Measurements from ENCODE around the gene FCHO1.
A peak's percentile ranks its signal among the peaks of the same experiment; 100 is the strongest.
"Not testable (repeated sequence)": the region's sequence is repeated elsewhere in the genome, so short reads cannot be mapped to it uniquely, and the experiment has no call there.

The FCHO1 gene

DNA sequence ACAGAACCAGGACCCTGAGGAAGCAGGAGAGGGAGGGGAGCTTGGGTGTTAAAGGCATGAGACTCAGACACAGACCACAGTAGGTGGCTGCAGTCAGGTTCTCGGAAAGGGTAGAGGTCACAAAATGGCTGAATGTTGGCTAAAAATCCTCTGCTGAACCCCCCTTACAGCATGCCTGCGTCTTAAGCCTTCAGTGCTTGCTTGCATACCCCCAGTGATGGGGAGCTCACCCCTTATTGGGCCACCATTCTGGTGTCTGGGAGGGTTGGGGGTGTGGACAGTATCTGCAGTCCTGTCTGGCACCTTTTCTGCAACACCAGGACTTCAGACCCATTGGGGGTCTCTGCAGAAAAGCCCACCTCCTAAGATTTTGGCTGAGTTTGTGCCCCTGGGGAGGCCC lies 29.5 kb downstream of the FCHO1 start:
- no peak for DNase-seq (ENCODE audit: low read depth)
- TF ChIP-seq CTCF (IDR thresholded peaks at IDR 0.05; ENCODE audit: low read length, missing control alignments), result no peak
- no peak overlapping the region for H3K4me3 ChIP-seq (replicated peaks; ENCODE audit: low read depth, low read length)

- not testable (repeated sequence) for H3K4me3 ChIP-seq (replicated peaks; ENCODE audit: low read depth, low read length); DNase-seq (ENCODE audit: low read depth)
Measured at GRCh38 chr19:17783721-17784120, 32.4 kb downstream of the FCHO1 start.

GRCh38 chr19:17784201-17785008 lies 33.1 kb downstream of the FCHO1 start:
- H3K4me3 ChIP-seq (replicated peaks; ENCODE audit: low read depth, low read length), result no peak overlapping the region
- DNase-seq (ENCODE audit: low read depth), result peak; percentile 72
- TF ChIP-seq CTCF (IDR thresholded peaks at IDR 0.05; ENCODE audit: low read length, missing control alignments), result peak; percentile 87

DNA sequence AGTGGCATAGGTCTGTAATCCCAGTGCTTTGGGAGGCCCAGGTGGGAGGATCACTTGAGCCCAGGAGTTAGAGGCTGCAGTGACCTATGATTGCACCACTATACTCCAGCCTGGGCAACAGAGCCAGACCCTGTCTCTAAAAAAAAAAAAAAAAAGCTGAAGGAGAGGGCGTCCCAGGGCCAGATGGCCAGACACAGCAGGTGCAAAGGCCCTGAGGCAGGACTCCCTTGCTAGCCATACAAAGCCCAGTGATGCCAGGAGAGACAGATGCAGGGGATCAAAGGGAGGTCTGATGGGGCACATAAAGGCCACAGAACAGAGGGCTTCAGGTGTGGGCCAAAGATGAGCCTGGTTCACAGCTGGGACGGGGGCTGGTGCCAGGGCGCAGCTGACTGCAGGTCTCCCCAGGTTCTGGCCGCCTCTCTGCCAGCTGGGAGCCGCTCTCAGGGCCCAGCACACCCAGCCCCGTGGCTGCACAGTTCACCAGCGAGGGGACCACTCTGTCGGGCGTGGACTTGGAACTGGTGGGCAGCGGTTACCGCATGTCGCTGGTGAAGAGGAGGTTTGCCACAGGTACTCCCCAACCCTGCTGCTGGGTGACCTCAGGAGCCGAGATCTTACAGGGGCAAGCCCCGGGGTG lies 36.1 kb downstream of the FCHO1 start:
- DNase-seq (ENCODE audit: low read depth), result no peak
- no peak overlapping the region for H3K4me3 ChIP-seq (replicated peaks; ENCODE audit: low read depth, low read length)
- no peak for TF ChIP-seq CTCF (IDR thresholded peaks at IDR 0.05; ENCODE audit: low read length, missing control alignments)

DNA sequence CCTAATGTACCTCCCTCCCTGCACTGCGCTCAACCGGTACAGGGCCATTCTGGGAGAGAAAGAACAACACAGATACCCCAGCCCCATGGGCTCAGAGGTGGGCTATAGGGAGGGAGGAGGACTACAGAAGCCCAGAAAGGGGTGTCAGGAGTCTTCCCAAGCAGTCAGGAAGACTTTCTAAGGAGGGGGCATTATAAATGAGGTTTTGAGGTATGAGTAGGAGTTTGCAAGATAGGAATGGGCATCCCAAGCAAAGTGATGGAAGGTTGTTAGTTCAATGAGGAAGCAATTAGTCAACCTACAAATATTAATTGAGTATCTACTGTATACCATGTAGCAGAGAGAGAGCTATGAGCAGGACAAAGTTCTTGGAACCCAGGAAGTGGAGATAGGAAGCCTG lies 37.4 kb downstream of the FCHO1 start:
- DNase-seq (ENCODE audit: low read depth), result no peak
- H3K4me3 ChIP-seq (replicated peaks; ENCODE audit: low read depth, low read length), result no peak overlapping the region
- no peak for TF ChIP-seq CTCF (IDR thresholded peaks at IDR 0.05; ENCODE audit: low read length, missing control alignments)

GRCh38 chr19:17790059-17790780 lies 38.9 kb downstream of the FCHO1 start:
- no peak for TF ChIP-seq CTCF (IDR thresholded peaks at IDR 0.05; ENCODE audit: low read length, missing control alignments)
- no peak for DNase-seq (ENCODE audit: low read depth)
- H3K4me3 ChIP-seq (replicated peaks; ENCODE audit: low read depth, low read length), result no peak overlapping the region

DNA sequence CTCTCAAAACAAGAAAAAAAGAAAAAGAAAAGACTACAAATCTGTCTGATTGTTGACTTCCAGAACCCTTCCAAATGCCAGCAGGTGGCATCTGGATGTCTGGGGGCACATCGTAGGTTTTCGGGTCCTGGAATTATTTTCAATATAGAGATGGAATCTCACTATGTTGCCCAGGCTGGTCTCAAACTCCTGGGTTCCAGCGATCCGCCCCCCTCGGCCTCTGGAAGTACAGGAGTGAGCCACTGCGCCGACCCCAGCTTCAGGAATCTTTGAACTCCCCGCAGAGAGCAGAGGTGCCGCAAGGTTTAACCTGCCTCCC lies 43.1 kb downstream of the FCHO1 start:
- DNase-seq (ENCODE audit: low read depth), result no peak
- H3K4me3 ChIP-seq (replicated peaks; ENCODE audit: low read depth, low read length), result no peak overlapping the region
- no peak for TF ChIP-seq CTCF (IDR thresholded peaks at IDR 0.05; ENCODE audit: low read length, missing control alignments)
